Urinary bladder (tissue), 4 donors: ENCODE results near the gene MPPED1. TPM values are rescaled to one million over a fixed set of nuclear protein-coding genes. Genes with fewer than 3 reads are reported as not detected.

Experiments used
- DNase-seq: peaks from one replicate; pipeline ENCODE4 v3.0.0-alpha.2; 2015; ENCODE audit errors: extremely low spot score
- H3K27ac ChIP-seq: one replicate; pipeline ENCODE4 v1.5.1; 2013; ENCODE audit warnings: low read depth, mild to moderate bottlenecking, moderate library complexity
- H3K36me3 ChIP-seq: one replicate; pipeline ENCODE4 v1.6.1; 2013; ENCODE audit warnings: mild to moderate bottlenecking, moderate library complexity; ENCODE audit not compliant: insufficient read depth
- H3K4me1 ChIP-seq: one replicate; pipeline ENCODE4 v1.6.1; 2013; ENCODE audit warnings: mild to moderate bottlenecking, moderate library complexity; ENCODE audit not compliant: insufficient read depth
- H3K4me3 ChIP-seq: one replicate; pipeline ENCODE4 v1.5.1; 2013; ENCODE audit warnings: low read depth, low read length
- WGBS: extraction: QIAGEN DNeasy Blood & Tissue Kit; methylation state at CpG from one replicate; pipeline ENCODE4 v1.1.7; 2013; 5-methylcytosine and 5-hydroxymethylcytosine counted together
- polyA plus RNA-seq: library from polyadenylated mRNA; stranded (reverse); fragments of 200-250 nt; gene quantifications from one replicate; pipeline ENCODE4 v1.2.3, GENCODE V29; 2013
- total RNA-seq: library from RNA; depleted of rRNA; stranded (reverse); fragments of >200 nt; gene quantifications from one replicate; pipeline ENCODE4 v1.2.3, GENCODE V29; 2014
- donor health status: healthy with polysubstance abuse.
- donor health status: healthy.

The MPPED1 gene
- total and polyA plus RNA-seq, 2 donors = 0.23 to 1.7 TPM

GRCh38 chr22:43467216-43467940 is 55.6 kb downstream of the MPPED1 start:
- H3K36me3 ChIP-seq = no peaks in the 10 kb centered on the region
- H3K27ac ChIP-seq = no peak overlapping the region
- no peaks in the 10 kb centered on the region for H3K4me1 ChIP-seq
- no peak overlapping the region for H3K4me3 ChIP-seq
- WGBS = 63% methylated on average over 21 of the region's 21 CpGs
- no peak for DNase-seq

DNA sequence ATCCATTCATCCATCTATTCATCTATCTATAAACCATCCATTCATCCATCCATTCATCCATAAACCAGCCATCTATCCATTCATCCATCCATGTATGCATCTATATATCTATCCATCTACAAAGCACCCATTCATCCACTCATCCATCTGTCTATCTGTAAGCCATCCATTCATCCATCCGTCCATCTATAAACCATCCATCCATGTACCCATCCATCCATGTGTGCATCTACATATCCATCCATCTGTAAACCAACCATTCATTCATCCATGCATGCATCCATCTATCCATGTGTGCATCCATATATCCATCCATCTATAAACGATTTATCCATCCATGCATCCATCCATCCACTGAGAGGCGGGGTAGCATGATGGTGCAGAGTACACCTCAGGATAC is 58.4 kb downstream of the MPPED1 start:
- 92% methylated on average over 3 of the region's 3 CpGs for WGBS
- DNase-seq = no peak

DNA sequence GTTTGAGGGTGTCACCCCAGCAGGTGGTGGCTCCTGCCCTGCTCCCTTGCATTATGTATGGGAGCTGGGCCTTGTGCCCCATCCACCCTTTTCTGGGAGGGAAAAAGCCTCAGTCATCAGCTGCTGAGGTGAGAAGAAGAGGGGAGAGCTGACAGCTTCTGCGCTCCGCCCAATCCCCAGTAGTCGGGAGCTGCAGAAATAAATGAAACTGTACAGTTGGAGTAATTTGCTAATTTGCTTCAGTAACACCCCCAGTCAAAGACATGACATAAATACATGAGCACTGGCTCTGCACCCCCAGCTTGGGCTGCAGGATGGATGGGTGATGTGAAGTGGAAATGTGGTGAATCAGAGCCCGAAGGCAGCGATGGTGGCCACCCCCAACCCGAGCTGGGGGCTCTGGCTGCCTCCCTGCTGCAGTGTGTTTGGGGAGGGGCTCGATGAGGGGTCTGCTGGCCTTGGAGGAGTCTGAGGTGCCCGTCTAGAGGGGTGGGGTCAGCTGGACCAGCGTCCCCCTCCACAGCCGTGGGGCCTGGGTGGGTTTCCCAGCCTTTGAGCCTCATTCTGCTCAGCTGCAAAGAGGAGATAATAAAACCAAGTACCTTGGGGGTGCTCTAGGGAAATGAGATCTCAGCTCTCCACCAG is 59.2 kb downstream of the MPPED1 start:
- no peaks in the 10 kb centered on the region for H3K36me3 ChIP-seq
- WGBS = 75% methylated on average over 10 of the region's 10 CpGs
- H3K4me3 ChIP-seq = no peak overlapping the region
- no peak for DNase-seq
- no peaks in the 10 kb centered on the region for H3K4me1 ChIP-seq
- no peak overlapping the region for H3K27ac ChIP-seq

More for the DNA sequence above, 58.4 kb downstream of the MPPED1 start:
- Histone ChIP-seq H3K36me3 (no peaks in the 10 kb centered on the region), H3K4me3 (no peak overlapping the region), H3K4me1 (no peaks in the 10 kb centered on the region), H3K27ac (no peak overlapping the region)

GRCh38 chr22:43471606-43472135 is 59.9 kb downstream of the MPPED1 start:
- DNase-seq = no peak
- Histone ChIP-seq H3K36me3 (no peaks in the 10 kb centered on the region), H3K4me3 (no peak overlapping the region), H3K27ac (no peak overlapping the region), H3K4me1 (no peaks in the 10 kb centered on the region)
- 67% methylated on average over 11 of the region's 11 CpGs for WGBS

- no peaks in the 10 kb centered on the region for H3K36me3 ChIP-seq
- H3K4me1 ChIP-seq = no peaks in the 10 kb centered on the region
- WGBS = 66% methylated on average over 8 of the region's 8 CpGs
- no peak for DNase-seq
- no peak overlapping the region for H3K27ac ChIP-seq
- H3K4me3 ChIP-seq = no peak overlapping the region
Measured at GRCh38 chr22:43473031-43473430, 61.2 kb downstream of the MPPED1 start.

DNA sequence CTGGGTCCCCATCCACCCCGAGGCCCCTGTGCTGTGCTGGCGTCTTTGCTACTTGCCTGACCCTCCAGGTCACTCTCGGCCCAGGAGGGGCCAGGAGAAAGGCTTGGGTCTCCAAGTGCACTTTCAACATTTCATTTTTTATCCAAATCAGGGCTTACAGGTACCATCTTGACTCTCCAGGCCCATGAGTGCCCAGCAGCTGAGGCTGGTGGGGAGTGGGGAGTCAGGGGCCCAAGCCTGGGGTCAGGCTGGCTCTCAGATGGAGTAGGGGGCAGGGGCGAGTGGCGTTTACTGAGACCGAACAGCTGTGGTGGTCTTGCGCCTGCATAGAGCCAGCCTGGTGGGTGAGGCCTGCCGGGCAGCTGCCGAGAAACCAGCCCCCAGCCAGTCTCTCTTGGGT is 61.6 kb downstream of the MPPED1 start:
- WGBS = 76% methylated on average over 9 of the region's 9 CpGs
- Histone ChIP-seq H3K36me3 (no peaks in the 10 kb centered on the region), H3K27ac (no peak overlapping the region), H3K4me3 (no peak overlapping the region), H3K4me1 (no peaks in the 10 kb centered on the region)
- no peak for DNase-seq

DNA sequence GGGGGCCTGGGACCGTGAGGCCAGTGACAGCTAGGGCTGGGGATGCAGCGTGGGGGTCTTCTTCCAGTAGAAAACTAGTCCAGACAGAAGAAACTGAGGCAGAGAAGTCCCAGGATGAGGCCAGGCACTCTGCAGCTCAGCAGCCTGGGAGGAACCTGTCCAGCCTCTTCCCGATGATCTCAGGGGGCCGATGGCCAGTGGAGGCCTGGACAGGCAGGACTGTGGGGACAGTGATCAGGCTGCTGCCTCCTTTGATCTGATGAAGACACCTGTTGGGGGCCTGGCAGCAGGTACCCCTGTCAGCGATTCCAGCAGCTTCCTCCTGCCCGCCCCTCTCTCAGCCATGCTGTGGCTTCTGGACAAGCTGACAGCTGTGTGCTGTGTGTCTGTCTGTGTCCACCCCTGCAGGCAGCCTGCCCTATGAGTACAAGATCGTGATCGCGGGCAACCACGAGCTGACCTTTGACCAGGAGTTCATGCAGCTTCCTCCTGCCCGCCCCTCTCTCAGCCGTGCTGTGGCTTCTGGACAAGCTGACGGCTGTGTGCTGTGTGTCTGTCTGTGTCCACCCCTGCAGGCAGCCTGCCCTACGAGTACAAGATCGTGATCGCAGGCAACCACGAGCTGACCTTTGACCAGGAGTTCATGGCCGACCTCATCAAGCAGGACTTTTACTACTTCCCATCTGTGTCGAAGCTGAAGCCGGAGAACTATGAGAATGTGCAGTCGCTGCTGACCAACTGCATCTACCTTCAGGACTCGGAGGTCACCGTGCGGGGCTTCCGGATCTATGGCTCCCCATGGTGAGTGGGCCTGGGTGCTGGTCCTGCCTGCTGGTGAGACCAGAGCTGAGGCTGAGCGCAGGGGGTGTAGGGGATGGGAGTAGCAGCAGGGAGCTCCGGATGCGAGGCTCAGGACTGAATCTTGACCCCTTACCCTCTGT is 62.6 kb downstream of the MPPED1 start:
- Histone ChIP-seq H3K4me1 (no peaks in the 10 kb centered on the region), H3K36me3 (no peaks in the 10 kb centered on the region), H3K27ac (no peak overlapping the region), H3K4me3 (no peak overlapping the region)
- DNase-seq = no peak
- WGBS = 44% methylated on average over 28 of the region's 28 CpGs

DNA sequence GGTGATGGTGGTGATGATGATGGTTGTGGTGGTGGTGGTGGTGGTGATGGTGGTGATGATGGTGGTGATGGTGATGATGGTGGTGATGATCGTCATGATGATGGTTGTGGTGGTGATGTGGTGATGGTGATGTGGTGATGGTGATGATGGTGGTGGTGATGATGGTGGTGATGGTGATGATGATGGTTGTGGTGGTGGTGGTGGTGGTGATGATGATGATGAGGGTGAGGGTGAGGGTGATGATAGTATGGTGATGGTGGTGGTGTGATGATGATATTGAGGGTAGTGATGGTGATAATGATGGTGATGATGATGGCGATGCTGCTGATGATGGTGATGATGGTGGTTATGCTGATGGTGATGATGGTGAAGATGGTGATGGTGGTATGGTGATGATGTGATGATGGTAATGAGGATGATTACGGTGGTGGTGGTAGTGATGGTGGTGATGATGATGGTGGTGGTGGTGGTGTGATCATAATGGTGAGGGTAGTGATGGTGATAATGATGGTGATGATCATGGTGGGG is 63.8 kb downstream of the MPPED1 start:
- Histone ChIP-seq H3K36me3 (no peaks in the 10 kb centered on the region), H3K4me3 (no peak overlapping the region), H3K27ac (no peak overlapping the region), H3K4me1 (no peaks in the 10 kb centered on the region)
- no peak for DNase-seq
- 83% methylated on average over 3 of the region's 3 CpGs for WGBS

GRCh38 chr22:43476341-43476740 is 64.5 kb downstream of the MPPED1 start:
- H3K36me3 ChIP-seq = no peaks in the 10 kb centered on the region

DNA sequence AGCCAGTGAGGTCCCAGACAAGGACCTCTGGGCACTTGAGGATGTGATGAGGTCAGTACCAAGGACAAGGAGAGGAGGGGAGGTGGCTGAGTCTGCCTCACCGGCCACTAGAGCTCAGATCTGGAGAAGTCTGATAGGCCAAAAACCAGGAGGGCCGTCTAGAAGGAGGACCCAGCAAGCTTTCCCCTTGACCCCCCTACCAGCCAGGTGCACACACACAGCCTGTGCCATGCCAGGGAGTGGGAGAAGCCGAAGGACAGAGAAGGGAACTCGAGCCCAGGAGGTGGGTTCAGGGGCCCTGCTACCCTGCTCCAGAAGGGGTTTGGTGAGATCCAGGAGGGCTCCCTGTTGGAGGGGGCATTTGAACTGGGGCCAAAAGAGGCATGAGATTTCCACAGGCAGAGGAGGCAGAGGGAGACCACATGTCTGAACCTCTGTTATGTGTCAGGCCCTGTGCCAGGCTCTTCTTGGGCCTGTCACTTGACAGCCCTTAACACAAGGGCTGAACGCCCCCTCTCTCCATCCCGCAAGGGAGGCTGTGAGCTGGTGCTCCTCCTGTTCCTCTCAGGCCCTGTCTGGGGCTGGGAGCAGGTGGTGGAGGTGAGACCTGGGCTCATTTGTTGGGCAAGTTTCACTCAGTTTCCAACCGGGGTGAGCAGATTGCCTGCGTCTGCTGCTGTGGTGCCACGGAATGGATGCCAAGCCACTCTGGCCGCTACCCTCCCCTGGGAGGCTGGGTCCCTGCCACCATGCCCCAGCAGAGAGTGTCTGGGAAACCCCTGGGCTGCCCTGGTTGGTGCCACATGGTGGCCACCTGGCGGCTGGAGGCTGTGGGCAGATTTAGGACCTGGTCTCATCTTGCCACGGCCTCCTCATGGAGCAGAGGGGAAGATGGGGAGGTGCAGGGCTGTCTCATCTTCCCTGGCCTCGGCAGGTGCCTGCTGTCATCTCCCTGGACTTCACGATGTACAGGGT is 65.2 kb downstream of the MPPED1 start:
- Histone ChIP-seq H3K4me1 (no peaks in the 10 kb centered on the region), H3K36me3 (no peaks in the 10 kb centered on the region), H3K4me3 (no peak overlapping the region), H3K27ac (no peak overlapping the region)
- WGBS = 76% methylated on average over 14 of the region's 14 CpGs
- no peak for DNase-seq

More at GRCh38 chr22:43476341-43476740, 64.5 kb downstream of the MPPED1 start:
- no peaks in the 10 kb centered on the region for H3K4me1 ChIP-seq
- no peak overlapping the region for H3K4me3 ChIP-seq
- DNase-seq = no peak
- no peak overlapping the region for H3K27ac ChIP-seq
- WGBS = 51% methylated on average over 5 of the region's 5 CpGs

DNA sequence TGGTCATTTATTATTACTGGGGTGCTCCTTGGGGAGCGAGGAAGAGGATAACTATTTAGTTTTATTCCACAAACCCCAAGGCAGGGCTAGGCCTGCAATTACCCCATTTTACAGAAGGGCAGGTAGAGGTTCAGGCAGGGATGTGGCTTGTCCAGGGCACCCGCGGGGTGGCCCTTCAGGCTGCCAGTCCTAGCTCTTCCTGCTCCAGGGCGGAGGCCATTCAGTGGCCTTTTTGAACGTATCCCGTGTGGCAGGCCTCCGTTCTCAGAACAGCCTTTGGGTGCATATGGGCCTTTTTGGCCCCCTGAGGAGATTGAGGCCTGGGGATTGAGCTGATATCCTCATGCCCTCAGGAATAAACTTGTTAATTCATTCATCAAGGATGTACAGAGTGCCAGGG is 66.2 kb downstream of the MPPED1 start:
- Histone ChIP-seq H3K4me3 (no peak overlapping the region), H3K27ac (no peak overlapping the region), H3K36me3 (no peaks in the 10 kb centered on the region), H3K4me1 (no peaks in the 10 kb centered on the region)
- WGBS = 92% methylated on average over 7 of the region's 7 CpGs
- no peak for DNase-seq

DNA sequence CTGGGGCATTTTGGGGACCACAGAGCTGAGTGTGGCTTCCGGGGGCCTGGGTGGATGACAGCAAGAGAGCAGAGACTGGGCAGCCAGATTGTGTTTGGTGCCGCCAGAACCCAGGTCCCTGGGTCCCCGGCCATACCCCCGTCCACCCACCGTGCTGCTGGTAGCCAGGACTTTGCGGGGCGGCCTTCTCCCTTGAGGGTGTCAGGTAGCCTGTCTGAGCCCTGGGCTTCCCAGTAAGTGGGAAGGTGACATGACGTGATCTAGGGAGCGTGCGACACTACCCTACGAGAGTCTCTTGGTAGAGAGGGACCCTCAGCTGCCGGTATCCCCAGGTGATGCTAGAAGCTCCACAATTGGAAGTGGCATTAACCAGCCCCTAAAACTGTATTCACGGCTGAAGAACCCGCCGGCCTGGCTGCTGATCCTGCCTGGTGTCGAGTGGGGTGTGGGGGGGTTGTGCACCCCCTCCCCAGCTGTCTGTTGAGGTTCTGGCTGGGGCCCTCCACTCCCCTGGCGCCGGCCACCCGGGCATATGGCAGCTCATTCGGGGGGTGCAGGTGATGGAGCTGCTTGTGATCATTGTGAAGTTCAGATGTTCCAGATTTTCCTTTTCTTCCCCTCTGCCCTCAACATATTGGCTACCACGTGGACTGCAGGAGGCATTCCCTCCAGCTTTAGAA is 66.9 kb downstream of the MPPED1 start:
- no peak for DNase-seq
- no peak overlapping the region for H3K4me3 ChIP-seq
- 85% methylated on average over 21 of the region's 21 CpGs for WGBS
- no peaks in the 10 kb centered on the region for H3K4me1 ChIP-seq
- H3K27ac ChIP-seq = no peak overlapping the region
- no peaks in the 10 kb centered on the region for H3K36me3 ChIP-seq
